NT2/D1 (cell line): Measurements from ENCODE around the gene KIF7.
A peak's percentile ranks its signal among the peaks of the same experiment; 100 is the strongest.

ENCODE experiments used
- DNase-seq: peaks from one replicate; pipeline ENCODE4 v3.0.0-alpha.2; 2011; ENCODE audit warnings: low read depth, low spot score
- H3K27me3 ChIP-seq: 2 replicates; pipeline ENCODE4 v1.6.0; 2011; ENCODE audit warnings: mild to moderate bottlenecking; ENCODE audit not compliant: insufficient read length, insufficient read depth
- H3K36me3 ChIP-seq: 2 replicates; pipeline ENCODE4 v1.6.1; 2011; ENCODE audit warnings: mild to moderate bottlenecking, low read length, mixed read lengths; ENCODE audit not compliant: insufficient read depth, insufficient read length
- H3K4me1 ChIP-seq: 2 replicates; pipeline ENCODE4 v1.5.1; 2011; ENCODE audit not compliant: insufficient read depth, insufficient read length
- H3K4me3 ChIP-seq: 2 replicates; pipeline ENCODE4 v1.5.1; 2011; ENCODE audit warnings: low read depth; ENCODE audit not compliant: insufficient read length
- H3K9ac ChIP-seq: 2 replicates; pipeline ENCODE4 v1.6.0; 2011; ENCODE audit warnings: low read depth; ENCODE audit not compliant: insufficient read length
- H3K9me3 ChIP-seq: 2 replicates; pipeline ENCODE4 v1.5.1; 2011; ENCODE audit warnings: mild to moderate bottlenecking, low read length; ENCODE audit not compliant: insufficient read depth
- SUZ12 ChIP-seq: IDR thresholded peaks from 2 replicates; pipeline ENCODE4 v1.6.1; 2011; ENCODE audit not compliant: insufficient read length, insufficient read depth; ENCODE audit errors: extremely low read depth
- YY1 ChIP-seq: IDR thresholded peaks from 2 replicates; pipeline ENCODE4 v1.6.1; 2011; ENCODE audit not compliant: insufficient read length, insufficient read depth
- ZNF274 ChIP-seq: IDR thresholded peaks from 2 replicates; pipeline ENCODE4 v1.6.1; 2011; ENCODE audit warnings: mild to moderate bottlenecking, low read depth, low read length

The KIF7 gene

DNA sequence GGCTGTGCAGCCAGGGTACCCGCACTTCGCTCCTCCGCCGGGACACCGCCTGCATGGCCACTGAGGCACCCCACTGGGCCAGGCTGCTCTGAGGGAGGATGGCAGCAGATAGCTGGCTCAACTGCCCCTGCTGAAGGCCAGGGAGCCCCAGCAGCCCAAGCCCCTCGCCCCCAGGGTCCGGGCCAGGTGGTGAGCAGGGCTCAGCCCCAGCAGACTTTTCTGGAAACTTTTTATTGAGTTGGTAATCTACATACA lies 12.4 kb upstream of the KIF7 start:
- H3K27me3 ChIP-seq = peaks cover 21% of the 10 kb centered on the region

DNA sequence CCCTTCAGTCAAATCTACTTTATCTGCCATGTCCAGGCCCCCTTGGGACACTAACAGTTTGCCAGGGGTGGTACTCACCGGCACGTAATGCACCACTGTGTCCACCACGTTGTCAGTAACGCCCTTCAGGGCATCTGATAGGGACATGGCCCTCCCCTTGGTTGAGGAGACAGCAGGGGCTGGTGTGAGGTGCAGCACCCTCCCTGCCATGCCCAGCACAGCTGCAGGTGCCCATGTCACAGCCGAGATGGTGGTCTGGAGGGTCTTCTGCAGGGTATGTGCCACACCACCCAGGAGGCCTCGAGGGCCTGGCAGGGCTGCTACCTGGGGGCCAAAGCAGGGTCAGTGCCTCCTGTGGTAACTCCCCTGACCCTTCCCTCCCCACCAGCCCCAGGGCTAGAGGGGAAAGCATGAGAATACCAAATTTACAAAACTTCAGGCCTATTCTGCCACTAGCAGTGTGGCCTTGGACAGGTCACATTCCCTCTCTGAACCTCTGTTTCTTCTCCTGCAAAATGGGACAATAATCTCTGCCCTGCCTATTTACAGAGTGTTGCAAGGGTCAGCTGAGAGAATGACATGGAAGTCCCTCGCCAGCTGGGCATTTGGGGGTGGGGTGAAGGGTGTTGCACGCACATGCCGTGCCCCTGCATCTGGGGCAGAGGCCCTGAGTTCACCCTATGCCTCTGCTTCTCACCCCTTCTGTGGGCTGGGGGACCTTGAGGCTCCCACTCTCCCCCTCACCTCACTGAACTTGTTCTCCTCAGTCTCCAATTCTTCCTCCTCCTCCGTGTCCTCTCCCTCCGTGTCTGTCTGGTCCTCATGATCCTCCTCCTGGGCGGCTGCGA lies 11.8 kb upstream of the KIF7 start:
- Histone ChIP-seq H3K36me3 (no peaks in the 10 kb centered on the region), H3K4me1 (peaks cover 14% of the 10 kb centered on the region), H3K27me3 (peaks cover 21% of the 10 kb centered on the region), H3K9me3 (no peaks in the 10 kb centered on the region), H3K4me3 (no peak overlapping the region), H3K9ac (no peak overlapping the region)
- no peak for DNase-seq
- TF ChIP-seq SUZ12 = no peak

More for the DNA sequence above, 12.4 kb upstream of the KIF7 start:
- no peak for TF ChIP-seq ZNF274
- TF ChIP-seq SUZ12 = no peak
- DNase-seq = no peak
- no peak overlapping the region for H3K4me3 ChIP-seq
- peaks cover 12% of the 10 kb centered on the region for H3K4me1 ChIP-seq
- no peaks in the 10 kb centered on the region for H3K36me3 ChIP-seq
- no peaks in the 10 kb centered on the region for H3K9me3 ChIP-seq
- H3K9ac ChIP-seq = no peak overlapping the region

DNA sequence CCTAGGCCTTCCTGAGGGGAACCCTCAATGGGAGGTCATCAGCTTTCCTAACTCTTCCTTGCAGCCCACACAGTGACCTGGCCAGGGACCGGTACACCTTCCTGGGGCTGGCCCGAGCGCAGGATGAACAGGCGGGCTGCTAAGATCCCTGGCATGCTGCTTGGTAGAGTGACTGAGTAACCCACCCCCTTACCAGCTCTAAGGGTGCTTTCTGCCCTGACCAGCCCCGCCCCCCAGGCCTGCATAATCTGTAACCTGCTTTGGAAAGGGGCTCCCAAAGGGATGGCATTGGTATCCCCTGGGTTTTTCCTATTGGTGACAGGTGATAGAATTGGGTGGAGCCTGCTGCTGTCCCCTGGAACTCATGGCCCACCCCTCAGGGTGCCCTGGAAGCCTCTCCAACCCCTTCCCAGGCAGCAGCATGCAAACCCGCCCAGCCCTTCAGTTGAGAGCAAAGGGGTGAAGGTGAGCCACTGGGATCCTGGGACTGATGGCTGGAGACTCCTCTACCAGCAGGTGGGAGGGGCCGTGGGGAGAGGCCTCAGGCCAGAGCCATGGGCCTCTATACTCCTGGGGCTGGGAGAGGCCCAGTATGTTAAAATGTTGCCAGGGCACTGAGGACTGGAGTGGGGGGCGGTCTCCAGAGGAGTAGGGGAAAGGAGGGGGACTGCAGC lies 11.1 kb upstream of the KIF7 start:
- Histone ChIP-seq H3K9ac (peak overlapping the region; percentile 75), H3K4me1 (peaks cover 14% of the 10 kb centered on the region), H3K27me3 (peaks cover 21% of the 10 kb centered on the region), H3K36me3 (no peaks in the 10 kb centered on the region), H3K9me3 (no peaks in the 10 kb centered on the region), H3K4me3 (peak overlapping the region; percentile 42)
- TF ChIP-seq ZNF274 (no peak), SUZ12 (no peak), YY1 (no peak)
- DNase-seq = no peak

DNA sequence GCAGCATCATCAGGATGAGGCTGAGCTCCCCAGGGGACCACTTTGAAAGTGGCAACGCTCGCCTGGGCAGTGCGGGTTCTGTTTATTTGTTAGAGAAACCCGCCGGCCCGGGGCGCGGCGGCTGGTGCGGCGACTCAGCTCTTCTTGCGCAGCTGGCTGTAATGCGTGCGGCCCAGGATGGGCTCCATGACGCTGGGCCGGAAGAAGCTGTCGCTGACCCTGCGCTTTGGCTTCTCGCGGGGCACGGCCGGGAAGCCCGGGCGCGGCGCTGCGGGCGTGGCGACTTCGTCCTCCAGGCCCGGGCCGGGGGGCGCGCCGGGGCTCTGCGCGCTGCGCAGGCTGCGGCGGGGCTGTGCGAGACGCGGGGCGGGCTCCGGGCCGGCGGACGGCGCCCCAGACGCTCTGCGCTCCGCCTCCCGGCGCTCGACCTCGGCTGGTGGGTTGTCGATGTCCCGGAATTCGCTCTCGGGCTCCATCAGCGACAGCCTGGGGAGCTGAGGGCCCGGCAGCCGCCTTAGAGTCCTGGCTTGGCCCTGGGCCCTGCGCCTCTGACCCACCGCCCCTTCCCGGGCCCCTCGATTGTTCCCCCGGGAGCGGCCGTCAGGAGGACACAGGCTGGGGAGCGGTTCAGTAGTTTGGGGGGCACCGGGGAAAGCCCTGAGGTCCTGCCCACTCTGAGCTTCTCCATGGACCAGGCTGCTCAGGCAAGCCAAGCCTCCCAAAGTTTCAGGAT lies 10.3 kb upstream of the KIF7 start:
- peak; percentile 25 for DNase-seq
- peak overlapping the region; percentile 75 for H3K9ac ChIP-seq
- H3K4me1 ChIP-seq = peaks cover 14% of the 10 kb centered on the region
- peaks cover 21% of the 10 kb centered on the region for H3K27me3 ChIP-seq
- TF ChIP-seq YY1 (no peak), SUZ12 (peak; percentile 84), ZNF274 (no peak)
- peak overlapping the region; percentile 42 for H3K4me3 ChIP-seq
- H3K36me3 ChIP-seq = no peaks in the 10 kb centered on the region
- H3K9me3 ChIP-seq = no peaks in the 10 kb centered on the region

DNA sequence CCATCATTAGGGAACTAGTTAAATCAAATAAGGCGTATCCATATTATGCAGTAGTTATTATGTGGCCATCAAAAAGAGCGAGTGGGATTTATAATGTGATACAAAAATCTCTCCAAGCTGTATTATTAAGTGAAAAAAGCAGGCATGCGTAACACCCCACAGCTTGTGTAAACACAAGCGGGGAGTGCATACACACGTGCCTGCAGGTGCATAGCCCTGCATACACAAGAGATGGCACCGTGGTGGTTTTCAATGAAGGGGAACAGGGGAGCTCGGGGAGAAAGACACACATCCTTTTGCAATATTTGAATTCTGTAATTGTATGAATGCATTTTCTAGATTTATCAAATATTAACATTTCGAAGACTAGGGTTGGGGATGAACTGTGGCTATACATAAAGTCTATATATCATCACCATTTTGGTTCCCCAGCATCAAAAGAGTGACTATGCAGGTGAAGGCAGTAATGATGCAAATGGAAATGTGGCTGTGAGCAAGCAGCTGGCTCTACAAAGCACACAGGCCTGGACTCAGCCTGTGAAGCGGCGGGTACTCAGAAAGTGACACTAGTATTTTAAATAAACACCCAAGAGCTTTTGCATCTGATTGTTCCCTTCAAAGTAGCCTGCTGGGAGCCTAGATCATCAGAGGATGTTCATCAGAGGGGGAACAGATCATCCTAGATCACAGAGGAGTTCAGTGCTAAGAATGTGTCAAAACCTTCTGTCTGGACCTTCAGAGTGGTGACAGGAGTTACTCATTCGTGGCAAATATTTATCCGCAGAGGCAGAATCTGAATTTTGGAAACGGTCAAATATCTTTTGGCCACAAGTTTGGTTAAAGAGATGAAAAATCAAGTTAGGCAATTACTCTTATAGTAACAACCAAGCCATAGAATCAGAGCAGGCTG lies 9.4 kb upstream of the KIF7 start:
- no peaks in the 10 kb centered on the region for H3K36me3 ChIP-seq
- peaks cover 14% of the 10 kb centered on the region for H3K4me1 ChIP-seq
- TF ChIP-seq YY1 (no peak), SUZ12 (no peak), ZNF274 (no peak)
- H3K4me3 ChIP-seq = no peak overlapping the region
- no peaks in the 10 kb centered on the region for H3K9me3 ChIP-seq
- no peak for DNase-seq
- peaks cover 21% of the 10 kb centered on the region for H3K27me3 ChIP-seq
- no peak overlapping the region for H3K9ac ChIP-seq

DNA sequence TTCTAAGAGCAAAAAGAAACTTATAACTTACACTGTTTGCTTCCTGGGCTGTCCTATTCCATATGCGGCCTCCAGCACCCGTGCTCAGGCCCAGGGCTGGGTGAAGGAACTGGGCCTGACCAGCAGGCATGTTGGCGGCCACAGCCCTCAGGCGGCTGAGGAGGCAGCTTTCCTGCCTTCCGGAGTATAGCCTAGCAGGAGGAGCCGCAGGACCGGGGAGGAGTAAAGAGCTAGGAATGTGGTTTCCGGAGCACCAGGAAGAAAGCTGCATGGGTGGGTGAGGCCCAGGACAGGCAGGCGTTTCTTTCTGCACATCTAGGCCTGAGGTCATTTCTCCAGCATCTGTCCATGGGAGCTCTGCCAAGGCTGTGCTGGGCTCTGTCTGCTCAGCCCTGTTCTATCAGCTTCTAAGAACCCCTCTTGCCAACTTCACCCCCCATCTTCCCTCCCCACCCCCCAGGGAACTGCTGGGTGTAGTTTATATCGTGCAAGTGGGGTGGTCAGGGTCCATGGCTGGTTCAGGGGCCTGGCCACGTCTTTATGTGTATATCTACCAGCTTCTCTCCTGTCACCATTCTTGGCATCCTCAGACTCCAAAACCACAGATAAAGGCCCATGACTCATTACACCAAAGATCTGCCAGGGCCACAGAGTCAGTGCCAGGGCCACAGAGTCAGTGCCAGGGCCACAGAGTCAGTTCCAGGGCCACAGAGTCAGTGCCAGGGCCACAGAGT lies 7.8 kb upstream of the KIF7 start:
- no peak for DNase-seq
- TF ChIP-seq ZNF274 (no peak), SUZ12 (no peak)
- Histone ChIP-seq H3K27me3 (peaks cover 21% of the 10 kb centered on the region), H3K9ac (peak overlapping the region; percentile 22), H3K4me1 (peaks cover 14% of the 10 kb centered on the region), H3K36me3 (no peaks in the 10 kb centered on the region), H3K9me3 (no peaks in the 10 kb centered on the region), H3K4me3 (no peak overlapping the region)

DNA sequence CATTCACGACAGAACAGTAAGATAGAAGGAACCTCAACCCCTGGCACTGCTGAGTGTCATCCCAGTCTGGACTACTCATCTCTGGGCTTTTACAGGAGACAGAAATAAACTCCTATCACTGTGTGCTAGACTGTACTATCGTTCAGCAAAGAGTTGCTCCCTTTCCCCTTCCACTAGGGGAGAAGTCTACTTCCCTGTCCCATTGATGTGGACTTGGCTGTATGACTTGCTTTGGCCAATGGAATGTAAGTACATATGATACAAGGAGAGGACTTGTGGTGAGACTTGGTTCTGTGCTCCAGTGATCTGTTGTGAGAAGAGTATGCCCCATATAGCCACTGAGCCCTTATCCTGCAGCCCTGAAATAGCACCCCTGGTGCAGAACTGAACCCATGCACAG lies 5.3 kb upstream of the KIF7 start:
- Histone ChIP-seq H3K4me3 (no peak overlapping the region), H3K9me3 (no peaks in the 10 kb centered on the region), H3K9ac (no peak overlapping the region), H3K27me3 (peaks cover 16% of the 10 kb centered on the region), H3K4me1 (peaks cover 7% of the 10 kb centered on the region), H3K36me3 (no peaks in the 10 kb centered on the region)
- no peak for DNase-seq
- TF ChIP-seq SUZ12 (no peak), ZNF274 (no peak)
